Sigmoid colon (tissue), 7 donors: ENCODE measurements around the gene KDM3B. TPM values are rescaled to one million over a fixed set of nuclear protein-coding genes. Genes with fewer than 3 reads are reported as not detected.

Source experiments
- DNase-seq: peaks from one replicate; pipeline ENCODE4 v3.0.0-alpha.2; 2019
- H3K27ac ChIP-seq, 4 donors: fragments of 200-600 bp; sonication (generic); one replicate each; pipeline ENCODE4 v1.5.1; 2016 to 2019; ENCODE audit warnings: mild to moderate bottlenecking in 1 of 4
- H3K27me3 ChIP-seq, 3 donors: fragments of 200-600 bp; sonication (generic); one replicate each; pipeline ENCODE4 v1.5.1; 2019; ENCODE audit warnings: mild to moderate bottlenecking in 1 of 3
- H3K36me3 ChIP-seq, 4 donors: fragments of 200-600 bp; sonication (generic); one replicate each; pipeline ENCODE4 v1.5.1; 2016 to 2019
- H3K4me1 ChIP-seq, 4 donors: fragments of 200-600 bp; sonication (generic); one replicate each; pipeline ENCODE4 v1.5.1; 2017 to 2019
- H3K4me3 ChIP-seq, 4 donors: fragments of 200-600 bp; sonication (generic); one replicate each; pipeline ENCODE4 v1.5.1; 2017 to 2019; ENCODE audit warnings: mild to moderate bottlenecking in 2 of 4, moderate library complexity in 1 of 4
- H3K9me3 ChIP-seq, 4 donors: fragments of 200-600 bp in 3 of 4; sonication (generic) in 3 of 4; one replicate each; pipeline versions ENCODE4 v1.5.1 to v1.6.1; 2013 to 2019
- CTCF ChIP-seq, 4 experiments: fragments of 450-650 bp in 3 of 4; fragments of 200-600 bp in 1 of 4; IDR thresholded peaks; one replicate each; pipeline ENCODE4 v1.5.1; 2016 to 2019; ENCODE audit warnings: antibody characterized with exemption in 4 of 4, mild to moderate bottlenecking in 3 of 4, moderate library complexity in 2 of 4
- EP300 ChIP-seq, 4 donors: sonication (generic); formaldehyde crosslinking; IDR thresholded peaks; one replicate each; pipeline ENCODE4 v1.6.1; 2017; ENCODE audit warnings: antibody characterized with exemption in 4 of 4
- POLR2A ChIP-seq, 2 donors: fragments of 450-650 bp; IDR thresholded peaks; one replicate each; pipeline ENCODE4 v1.6.1; 2016; ENCODE audit warnings: antibody characterized with exemption in 2 of 2, mild to moderate bottlenecking in 2 of 2, moderate library complexity in 2 of 2
- POLR2AphosphoS5 ChIP-seq, 4 donors: sonication (generic); formaldehyde crosslinking; IDR thresholded peaks; one replicate each; pipeline ENCODE4 v1.6.1; 2017; ENCODE audit warnings: antibody characterized with exemption in 4 of 4
- WGBS, 2 donors: extraction: QIAGEN DNeasy Blood & Tissue Kit; methylation state at CpG; one replicate each; pipeline ENCODE4 v1.1.7; 2013; 5-methylcytosine and 5-hydroxymethylcytosine counted together
- intact Hi-C: fragments of 100-400 bp; cut with DNase I; formaldehyde crosslinking; loops from one replicate; pipeline ENCODE4 v1.15.1; 2023
- polyA plus RNA-seq, 3 donors: library from polyadenylated mRNA; stranded (reverse); fragments of 200-250 nt; gene quantifications; one replicate each; pipeline ENCODE4 v1.2.3, GENCODE V29; 2013
- total RNA-seq, 4 donors: library from RNA; depleted of rRNA; stranded (reverse); fragments of >200 nt; gene quantifications; one replicate each; pipeline ENCODE4 v1.1.0, GENCODE V29; 2016
- donor health status: healthy with polysubstance abuse.
- donor health status: Bipolar disorder and iron deficiency.
- donor health status: healthy.

KDM3B gene
- total and polyA plus RNA-seq, 7 donors = 16.2 to 69.6 (median 54.8) TPM

GRCh38 chr5:138340008-138340407, 12.5 kb upstream of the KDM3B start:
- Histone ChIP-seq H3K27me3 (no peaks in the 10 kb centered on the region), H3K36me3 (peaks cover 4 to 40% (median 21%) of the 10 kb centered on the region in 4 donors), H3K4me3 (no peak overlapping the region), H3K27ac (peak overlapping the region in 3 of 4 donors; percentile 93 to 96 (median 96)), H3K4me1 (peaks cover 0 to 33% (median 26%) of the 10 kb centered on the region in 4 donors), H3K9me3 (no peaks in the 10 kb centered on the region)
- 95 to 96% methylated on average over 3 of the region's 3 CpGs for WGBS, 2 donors
- intact Hi-C loops = no loop called here
- no peak for DNase-seq
- no peak for TF ChIP-seq EP300 (IDR thresholded peaks at IDR 0.05)

GRCh38 chr5:138344887-138345622, 7.4 kb upstream of the KDM3B start:
- H3K36me3 ChIP-seq = peaks cover 28 to 83% (median 47%) of the 10 kb centered on the region in 4 donors
- WGBS, 2 donors = 97 to 98% methylated on average over 32 of the region's 32 CpGs
- intact Hi-C loops = no loop called here

GRCh38 chr5:138346889-138347288, 5.6 kb upstream of the KDM3B start:
- Histone ChIP-seq H3K4me1 (no peaks in the 10 kb centered on the region), H3K4me3 (no peak overlapping the region), H3K36me3 (peaks cover 28 to 74% (median 43%) of the 10 kb centered on the region in 4 donors), H3K9me3 (no peaks in the 10 kb centered on the region), H3K27me3 (no peaks in the 10 kb centered on the region), H3K27ac (no peak overlapping the region)
- intact Hi-C loops = no loop called here
- TF ChIP-seq POLR2A (IDR thresholded peaks at IDR 0.05) (no peak), CTCF (IDR thresholded peaks at IDR 0.05) (no peak), POLR2AphosphoS5 (IDR thresholded peaks at IDR 0.05) (no peak), EP300 (IDR thresholded peaks at IDR 0.05) (no peak)
- DNase-seq = no peak
- WGBS, 2 donors = 96% methylated on average over 14 of the region's 14 CpGs

More at GRCh38 chr5:138344887-138345622, 7.4 kb upstream of the KDM3B start:
- Histone ChIP-seq H3K4me3 (no peak overlapping the region), H3K27me3 (no peaks in the 10 kb centered on the region), H3K27ac (no peak overlapping the region), H3K4me1 (peaks cover 0 to 16% (median 13%) of the 10 kb centered on the region in 4 donors), H3K9me3 (no peaks in the 10 kb centered on the region)
- no peak for DNase-seq
- TF ChIP-seq POLR2AphosphoS5 (IDR thresholded peaks at IDR 0.05) = no peak
- TF ChIP-seq CTCF (IDR thresholded peaks at IDR 0.05) = no peak
- no peak for TF ChIP-seq POLR2A (IDR thresholded peaks at IDR 0.05)
- TF ChIP-seq EP300 (IDR thresholded peaks at IDR 0.05) = no peak

GRCh38 chr5:138349852-138350562, 2.5 kb upstream of the KDM3B start:
- no peak overlapping the region for H3K4me3 ChIP-seq
- H3K9me3 ChIP-seq = no peaks in the 10 kb centered on the region
- no peak overlapping the region for H3K27ac ChIP-seq
- no peaks in the 10 kb centered on the region for H3K27me3 ChIP-seq
- 91 to 96% methylated on average over 1 of the region's 1 CpG for WGBS, 2 donors
- peaks cover 23 to 43% (median 26%) of the 10 kb centered on the region in 4 donors for H3K36me3 ChIP-seq
- intact Hi-C loops = no loop called here
- peaks cover 0 to 13% (median 12%) of the 10 kb centered on the region in 4 donors for H3K4me1 ChIP-seq
- TF ChIP-seq POLR2A (IDR thresholded peaks at IDR 0.05) (no peak), EP300 (IDR thresholded peaks at IDR 0.05) (no peak), POLR2AphosphoS5 (IDR thresholded peaks at IDR 0.05) (no peak), CTCF (IDR thresholded peaks at IDR 0.05) (no peak)
- DNase-seq = no peak

GRCh38 chr5:138350563-138350890, 2.0 kb upstream of the KDM3B start:
- no peak overlapping the region for H3K4me3 ChIP-seq
- intact Hi-C loops = no loop called here
- peaks cover 0 to 18% (median 17%) of the 10 kb centered on the region in 4 donors for H3K4me1 ChIP-seq
- H3K36me3 ChIP-seq = peaks cover 18 to 38% (median 21%) of the 10 kb centered on the region in 4 donors
- TF ChIP-seq POLR2AphosphoS5 (IDR thresholded peaks at IDR 0.05) (no peak), POLR2A (IDR thresholded peaks at IDR 0.05) (no peak), EP300 (IDR thresholded peaks at IDR 0.05) (no peak), CTCF (IDR thresholded peaks at IDR 0.05) (no peak)
- no peak for DNase-seq
- no peak overlapping the region for H3K27ac ChIP-seq
- H3K27me3 ChIP-seq = no peaks in the 10 kb centered on the region
- H3K9me3 ChIP-seq = no peaks in the 10 kb centered on the region
